OCI-LY7 (cell line): ENCODE results near the gene B3GALT4. TPM values are rescaled to one million over a fixed set of nuclear protein-coding genes. Genes with fewer than 3 reads are reported as not detected.
"Not testable (repeated sequence)": the region's sequence is repeated elsewhere in the genome, so short reads cannot be mapped to it uniquely, and the experiment has no call there.

Source experiments
- BruUV-seq: library from RNA; stranded (reverse); fragments of 400-500 nt; replicated peaks from 2 replicates; lab custom pipeline; 2021; lab: Mats Ljungman, UMichigan
- CTCF ChIA-PET: fragments of 300-600 bp; sonication (Branson Sonifier 250); formaldehyde crosslinking; loops from one replicate; lab custom pipeline; 2022; ENCODE audit warnings: antibody characterized with exemption; ENCODE audit not compliant: unreplicated experiment; lab: Charles Lee
- POLR2A ChIA-PET: fragments of 300-600 bp; sonication (Branson Sonifier 250); formaldehyde crosslinking; loops from one replicate; lab custom pipeline; 2022; ENCODE audit warnings: antibody characterized with exemption; lab: Charles Lee
- DNase-seq: peaks from one replicate; pipeline ENCODE4 v3.0.0-alpha.2; 2015; ENCODE audit warnings: low spot score
- H2AFZ ChIP-seq: fragments of 200-600 bp; sonication (generic), shearing (Covaris generic); 2 replicates; pipeline ENCODE4 v1.6.1; 2014; ENCODE audit warnings: mild to moderate bottlenecking, antibody characterized with exemption, low read length, moderate library complexity
- H3K27ac ChIP-seq: fragments of 200-600 bp; sonication (generic); 2 replicates; pipeline ENCODE4 v1.5.1; 2014; ENCODE audit warnings: mixed run types, low read depth, mild to moderate bottlenecking, moderate library complexity, low read length, inconsistent platforms; ENCODE audit not compliant: poor library complexity, severe bottlenecking
- H3K36me3 ChIP-seq: fragments of 200-600 bp; sonication (generic); 2 replicates; pipeline ENCODE4 v1.6.1; 2014; ENCODE audit warnings: mild to moderate bottlenecking, antibody characterized with exemption, low read length, moderate library complexity, mixed read lengths; ENCODE audit not compliant: insufficient read depth
- H3K4me1 ChIP-seq: fragments of 200-600 bp; sonication (generic); 2 replicates; pipeline ENCODE4 v1.5.1; 2014; ENCODE audit warnings: mild to moderate bottlenecking, low read length; ENCODE audit not compliant: insufficient read depth, poor library complexity, severe bottlenecking
- H3K4me2 ChIP-seq: fragments of 200-600 bp; sonication (generic); 2 replicates; pipeline ENCODE4 v1.6.1; 2014; ENCODE audit warnings: mild to moderate bottlenecking, low read length
- H3K4me3 ChIP-seq: fragments of 200-600 bp; sonication (generic); 2 replicates; pipeline ENCODE4 v1.5.1; 2014; ENCODE audit warnings: mild to moderate bottlenecking, low read depth, low read length; ENCODE audit not compliant: poor library complexity, severe bottlenecking
- H3K79me2 ChIP-seq: fragments of 200-600 bp; sonication (generic); 2 replicates; pipeline ENCODE4 v1.6.1; 2016; ENCODE audit warnings: low read depth, mild to moderate bottlenecking, low read length, moderate library complexity, mixed read lengths; ENCODE audit not compliant: insufficient read depth
- H3K9me2 ChIP-seq: fragments of 200-600 bp; sonication (generic); 2 replicates; pipeline ENCODE4 v1.6.1; 2016; ENCODE audit warnings: mild to moderate bottlenecking, low read length, mixed read lengths; ENCODE audit not compliant: insufficient read depth
- H3K9me3 ChIP-seq: fragments of 200-600 bp; sonication (generic); 2 replicates; pipeline ENCODE4 v1.6.1; 2014; ENCODE audit warnings: mild to moderate bottlenecking, mixed run types, low read length, mixed read lengths
- H4K20me1 ChIP-seq: fragments of 200-600 bp; sonication (generic); 2 replicates; pipeline ENCODE4 v1.6.1; 2014; ENCODE audit warnings: mild to moderate bottlenecking, antibody characterized with exemption, low read length, moderate library complexity, mixed read lengths; ENCODE audit not compliant: insufficient read depth
- EZH2phosphoT487 ChIP-seq: fragments of 200-600 bp; sonication (generic); IDR thresholded peaks from 2 replicates; pipeline ENCODE4 v1.6.1; 2018; ENCODE audit warnings: low read depth, borderline replicate concordance, mild to moderate bottlenecking, mixed run types, antibody characterized with exemption, low read length, moderate library complexity, mixed read lengths
- intact Hi-C: fragments of 100-400 bp; cut with micrococcal nuclease; formaldehyde crosslinking; loops from one replicate; pipeline ENCODE4 v1.10.0; 2022; ENCODE audit not compliant: unreplicated experiment
- total RNA-seq, 2 experiments: library from RNA; depleted of rRNA in 1 of 2; stranded (reverse); fragments of >200 nt in 1 of 2; shearing (Covaris generic) in 1 of 2; gene quantifications; 2 replicates each; pipeline ENCODE4 v1.2.3, GENCODE V29; 2014 to 2022
- TF ChIP-seq, protein P1 (sequence below): fragments of 200-600 bp; sonication (generic); conservative IDR thresholded peaks from 2 replicates; pipeline ENCODE4 v1.5.1; 2014; ENCODE audit warnings: mild to moderate bottlenecking, antibody characterized with exemption, low read length, moderate library complexity, mixed read lengths

Gene B3GALT4
- total RNA-seq, 2 experiments from 2014 or later, result 14.1 to 14.2 TPM

DNA sequence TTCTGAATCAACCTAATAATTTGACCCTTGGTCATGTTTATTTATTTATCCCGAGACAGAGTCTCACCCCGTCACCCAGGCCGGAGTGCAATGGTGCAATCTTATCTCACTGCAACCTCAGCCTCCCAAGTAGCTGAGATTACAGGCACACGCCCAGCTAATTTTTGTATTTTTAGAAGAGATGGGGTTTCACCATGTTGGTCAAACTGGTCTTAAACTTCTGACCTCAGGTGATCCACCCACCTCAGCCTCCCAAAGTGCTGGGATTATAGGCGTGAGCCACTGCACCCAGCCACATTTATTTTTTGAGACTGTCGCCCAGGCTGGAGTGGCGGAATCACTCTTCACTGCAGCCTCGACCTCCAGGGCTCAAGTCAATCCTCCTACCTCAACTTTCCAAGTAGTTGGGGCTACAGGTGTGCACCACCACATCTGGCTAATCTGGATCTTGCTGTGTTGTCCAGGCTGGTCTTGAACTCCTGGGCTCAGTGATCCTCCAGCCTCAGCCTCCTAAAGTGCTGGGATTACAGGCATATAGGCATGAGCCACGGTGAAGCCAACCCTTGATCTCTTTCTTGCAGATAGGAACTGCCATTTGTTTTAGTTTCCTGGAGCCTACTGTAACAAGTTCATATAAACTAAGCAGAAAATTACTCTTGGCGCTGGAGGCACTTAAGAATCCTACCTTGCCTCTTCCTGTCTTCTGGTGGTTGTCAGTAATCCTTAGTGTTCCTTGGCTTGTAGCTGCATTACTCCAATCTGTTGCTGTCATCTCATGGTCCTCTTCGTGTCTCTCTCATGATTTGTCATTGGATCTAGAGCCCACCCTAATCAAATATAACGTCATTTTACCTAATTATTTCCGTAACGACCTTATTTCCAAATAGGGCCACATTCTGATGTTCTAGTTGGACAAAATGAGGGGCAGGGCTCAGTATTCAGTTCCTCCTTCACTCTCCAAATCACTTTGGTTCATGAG, 2.7 kb upstream of the B3GALT4 start:
- DNase-seq, result peak; percentile 25
- Histone ChIP-seq H3K27ac (peak overlapping the region; percentile 93), H3K4me3 (peak overlapping the region; percentile 97), H3K79me2 (peaks cover 55% of the 10 kb centered on the region), H3K9me3 (no peaks in the 10 kb centered on the region), H3K4me2 (peak overlapping the region; percentile 93), H4K20me1 (peaks cover 31% of the 10 kb centered on the region), H3K36me3 (peaks cover 72% of the 10 kb centered on the region), H2AFZ (no peak overlapping the region), H3K9me2 (no peaks in the 10 kb centered on the region), H3K4me1 (peaks cover 64% of the 10 kb centered on the region)
- CTCF ChIA-PET, result no interaction called here
- POLR2A ChIA-PET, result no interaction called here
- TF ChIP-seq, protein P1, sequence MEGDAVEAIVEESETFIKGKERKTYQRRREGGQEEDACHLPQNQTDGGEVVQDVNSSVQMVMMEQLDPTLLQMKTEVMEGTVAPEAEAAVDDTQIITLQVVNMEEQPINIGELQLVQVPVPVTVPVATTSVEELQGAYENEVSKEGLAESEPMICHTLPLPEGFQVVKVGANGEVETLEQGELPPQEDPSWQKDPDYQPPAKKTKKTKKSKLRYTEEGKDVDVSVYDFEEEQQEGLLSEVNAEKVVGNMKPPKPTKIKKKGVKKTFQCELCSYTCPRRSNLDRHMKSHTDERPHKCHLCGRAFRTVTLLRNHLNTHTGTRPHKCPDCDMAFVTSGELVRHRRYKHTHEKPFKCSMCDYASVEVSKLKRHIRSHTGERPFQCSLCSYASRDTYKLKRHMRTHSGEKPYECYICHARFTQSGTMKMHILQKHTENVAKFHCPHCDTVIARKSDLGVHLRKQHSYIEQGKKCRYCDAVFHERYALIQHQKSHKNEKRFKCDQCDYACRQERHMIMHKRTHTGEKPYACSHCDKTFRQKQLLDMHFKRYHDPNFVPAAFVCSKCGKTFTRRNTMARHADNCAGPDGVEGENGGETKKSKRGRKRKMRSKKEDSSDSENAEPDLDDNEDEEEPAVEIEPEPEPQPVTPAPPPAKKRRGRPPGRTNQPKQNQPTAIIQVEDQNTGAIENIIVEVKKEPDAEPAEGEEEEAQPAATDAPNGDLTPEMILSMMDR, result no peak
- TF ChIP-seq EZH2phosphoT487, result no peak
- intact Hi-C loops, result loop anchor here (2.0 kb wide), 1 partner anchor 73 kb away; the partner anchor contains the start of genes RXRB and SLC39A7
- no TSS peak for BruUV-seq

GRCh38 chr6:33275795-33276580, 935 bp upstream of the B3GALT4 start:
- not testable (repeated sequence) for H3K9me3 ChIP-seq, H2AFZ ChIP-seq, H3K9me2 ChIP-seq, DNase-seq
- H3K4me3 ChIP-seq, result peak overlapping the region; percentile 97
- peaks cover 31% of the 10 kb centered on the region for H4K20me1 ChIP-seq
- peaks cover 84% of the 10 kb centered on the region for H3K36me3 ChIP-seq
- H3K4me2 ChIP-seq, result peak overlapping the region; percentile 93
- peak overlapping the region; percentile 93 for H3K27ac ChIP-seq
- BruUV-seq, result TSS peak; percentile 18
- POLR2A ChIA-PET, result interaction anchor here (0.7 to 3.2 kb wide), 3 partner anchors 13 to 67 kb away, joined by 3 to 19 read pairs (median 13); partner anchors contain the start of genes PFDN6, RING1, WDR46 and ZBTB22
- intact Hi-C loops, result loop anchor here (2.0 to 5.0 kb wide), 3 partner anchors 69 to 151 kb away; partner anchors contain the start of gene KIFC1
- H3K4me1 ChIP-seq, result peaks cover 59% of the 10 kb centered on the region
- H3K79me2 ChIP-seq, result peaks cover 45% of the 10 kb centered on the region
- CTCF ChIA-PET, result interaction anchor here (2.7 kb wide), 1 partner anchor 24 kb away, joined by 12 read pairs; no protein-coding TSS in a partner anchor

DNA sequence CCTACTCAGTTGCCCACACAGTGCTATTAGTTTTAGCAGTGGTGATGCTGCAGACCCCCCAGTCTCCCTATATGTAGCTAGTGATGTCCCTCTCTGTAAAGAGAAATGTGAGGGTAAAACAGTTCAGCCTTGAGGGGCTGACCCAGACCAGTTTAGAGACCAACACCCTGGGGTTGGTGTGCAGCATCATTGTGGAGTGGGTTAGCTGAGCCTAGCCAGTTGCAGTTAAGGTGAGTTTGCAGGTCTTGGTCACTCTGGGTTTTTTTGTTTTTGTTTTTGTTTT, 401 bp upstream of the B3GALT4 start:
- H3K9me2 ChIP-seq, result no peaks in the 10 kb centered on the region
- ChIA-PET POLR2A (interaction anchor here (0.7 to 3.2 kb wide), 5 partner anchors 11 to 142 kb away, joined by 3 to 19 read pairs (median 4); partner anchors contain the start of genes CUTA, PFDN6, RING1 and WDR46), CTCF (interaction anchor here (2.7 kb wide), 1 partner anchor 23 kb away, joined by 12 read pairs; no protein-coding TSS in a partner anchor)
- no peak for TF ChIP-seq EZH2phosphoT487
- TF ChIP-seq, protein P1, result no peak
- H3K4me1 ChIP-seq, result peaks cover 58% of the 10 kb centered on the region
- H3K4me2 ChIP-seq, result peak overlapping the region; percentile 93
- H3K4me3 ChIP-seq, result peak overlapping the region; percentile 97
- H2AFZ ChIP-seq, result no peak overlapping the region
- peak; percentile 20 for DNase-seq
- H3K36me3 ChIP-seq, result peaks cover 89% of the 10 kb centered on the region
- intact Hi-C loops, result loop anchor here (2.0 to 5.0 kb wide), 3 partner anchors 68 to 151 kb away; partner anchors contain the start of gene KIFC1
- peak overlapping the region; percentile 93 for H3K27ac ChIP-seq
- H3K9me3 ChIP-seq, result no peaks in the 10 kb centered on the region
- no TSS peak for BruUV-seq
- H3K79me2 ChIP-seq, result peaks cover 42% of the 10 kb centered on the region
- peaks cover 31% of the 10 kb centered on the region for H4K20me1 ChIP-seq
